Loucy (cell line): ENCODE data around the gene FRZB.

Experiments
- H2AFZ ChIP-seq: fragments of 200-600 bp; sonication (generic); 2 replicates; pipeline ENCODE4 v1.6.0; 2016; ENCODE audit warnings: antibody characterized with exemption, mild to moderate bottlenecking, low read length, moderate library complexity
- H3F3A ChIP-seq: fragments of 200-600 bp; 2 replicates; pipeline ENCODE4 v1.6.0; 2016; ENCODE audit warnings: antibody characterized with exemption, low read depth, mild to moderate bottlenecking
- H3K27me3 ChIP-seq: fragments of 200-600 bp; sonication (generic); 2 replicates; pipeline ENCODE4 v1.6.1; 2014; ENCODE audit warnings: low read length, mild to moderate bottlenecking; ENCODE audit not compliant: insufficient read depth, poor library complexity, severe bottlenecking
- H3K36me3 ChIP-seq: fragments of 200-600 bp; sonication (generic); 2 replicates; pipeline ENCODE4 v1.6.1; 2016; ENCODE audit warnings: low read length; ENCODE audit not compliant: insufficient read depth
- H3K4me1 ChIP-seq: fragments of 200-600 bp; sonication (generic); 2 replicates; pipeline ENCODE4 v1.5.1; 2014; ENCODE audit warnings: low read length, mild to moderate bottlenecking; ENCODE audit not compliant: insufficient read depth, poor library complexity, severe bottlenecking
- H3K4me2 ChIP-seq: fragments of 200-600 bp; sonication (generic); 2 replicates; pipeline ENCODE4 v1.6.0; 2014; ENCODE audit warnings: antibody characterized with exemption, low read length, low read depth, mild to moderate bottlenecking; ENCODE audit not compliant: poor library complexity, severe bottlenecking
- H3K4me3 ChIP-seq: fragments of 200-600 bp; sonication (generic); 2 replicates; pipeline ENCODE4 v1.5.1; 2014; ENCODE audit warnings: low read length, mild to moderate bottlenecking, mixed read lengths; ENCODE audit not compliant: poor library complexity, severe bottlenecking
- H3K79me2 ChIP-seq: fragments of 200-600 bp; sonication (generic); 2 replicates; pipeline ENCODE4 v1.6.1; 2014; ENCODE audit warnings: low read length; ENCODE audit not compliant: insufficient read depth
- H3K9ac ChIP-seq: fragments of 200-600 bp; sonication (generic); 2 replicates; pipeline ENCODE4 v1.6.0; 2014; ENCODE audit warnings: mild to moderate bottlenecking, low read depth, low read length, moderate library complexity; ENCODE audit not compliant: poor library complexity, severe bottlenecking
- H3K9me2 ChIP-seq: fragments of 200-600 bp; sonication (generic); replicated peaks from 2 replicates; pipeline ENCODE4 v1.6.1; 2016; ENCODE audit warnings: low read depth, low read length, mixed read lengths
- H3K9me3 ChIP-seq: fragments of 200-600 bp; sonication (generic); 2 replicates; pipeline ENCODE4 v1.6.1; 2014; ENCODE audit warnings: mild to moderate bottlenecking, antibody characterized with exemption, low read length, low read depth; ENCODE audit not compliant: insufficient read depth
- H4K20me1 ChIP-seq: fragments of 200-600 bp; sonication (generic); 2 replicates; pipeline ENCODE4 v1.6.0; 2014; ENCODE audit warnings: antibody characterized with exemption, low read length, mild to moderate bottlenecking; ENCODE audit not compliant: insufficient read depth, poor library complexity, severe bottlenecking
- EZH2phosphoT487 ChIP-seq: fragments of 200-600 bp; IDR thresholded peaks from 2 replicates; pipeline ENCODE4 v1.6.1; 2018; ENCODE audit warnings: antibody characterized with exemption, mild to moderate bottlenecking, moderate library complexity, borderline replicate concordance
- TF ChIP-seq, protein P1 (sequence below): fragments of 200-600 bp; sonication (generic); conservative IDR thresholded peaks from 2 replicates; pipeline ENCODE4 v1.5.1; 2014; ENCODE audit warnings: mild to moderate bottlenecking, antibody characterized with exemption, low read length

Gene FRZB

DNA sequence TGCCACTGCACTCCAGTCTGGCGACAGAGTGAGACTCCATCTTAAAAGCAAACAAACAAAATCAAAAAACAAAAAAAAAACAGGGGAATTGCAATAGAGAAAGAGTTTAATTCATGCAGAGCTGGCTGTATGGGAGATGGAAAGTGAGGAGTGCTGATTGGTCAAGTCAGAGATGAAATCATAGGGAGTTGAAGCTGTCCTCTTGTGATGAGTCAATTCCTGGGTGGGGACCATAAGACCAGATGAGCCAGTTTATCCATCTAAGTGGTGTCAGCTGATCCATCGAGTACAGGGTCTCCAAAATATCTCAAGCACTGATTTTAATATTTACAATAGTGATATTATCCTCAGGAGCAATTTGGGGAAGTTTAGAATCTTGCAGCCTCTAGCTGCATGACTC is 45.3 kb downstream of the FRZB start:
- no peaks in the 10 kb centered on the region for H4K20me1 ChIP-seq
- H3K9me3 ChIP-seq: no peaks in the 10 kb centered on the region
- no peaks in the 10 kb centered on the region for H3K79me2 ChIP-seq
- no peak for TF ChIP-seq EZH2phosphoT487
- TF ChIP-seq, protein P1, sequence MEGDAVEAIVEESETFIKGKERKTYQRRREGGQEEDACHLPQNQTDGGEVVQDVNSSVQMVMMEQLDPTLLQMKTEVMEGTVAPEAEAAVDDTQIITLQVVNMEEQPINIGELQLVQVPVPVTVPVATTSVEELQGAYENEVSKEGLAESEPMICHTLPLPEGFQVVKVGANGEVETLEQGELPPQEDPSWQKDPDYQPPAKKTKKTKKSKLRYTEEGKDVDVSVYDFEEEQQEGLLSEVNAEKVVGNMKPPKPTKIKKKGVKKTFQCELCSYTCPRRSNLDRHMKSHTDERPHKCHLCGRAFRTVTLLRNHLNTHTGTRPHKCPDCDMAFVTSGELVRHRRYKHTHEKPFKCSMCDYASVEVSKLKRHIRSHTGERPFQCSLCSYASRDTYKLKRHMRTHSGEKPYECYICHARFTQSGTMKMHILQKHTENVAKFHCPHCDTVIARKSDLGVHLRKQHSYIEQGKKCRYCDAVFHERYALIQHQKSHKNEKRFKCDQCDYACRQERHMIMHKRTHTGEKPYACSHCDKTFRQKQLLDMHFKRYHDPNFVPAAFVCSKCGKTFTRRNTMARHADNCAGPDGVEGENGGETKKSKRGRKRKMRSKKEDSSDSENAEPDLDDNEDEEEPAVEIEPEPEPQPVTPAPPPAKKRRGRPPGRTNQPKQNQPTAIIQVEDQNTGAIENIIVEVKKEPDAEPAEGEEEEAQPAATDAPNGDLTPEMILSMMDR: no peak
- H3K9ac ChIP-seq: no peak overlapping the region
- H3K9me2 ChIP-seq: no peaks in the 10 kb centered on the region
- H3K4me2 ChIP-seq: no peak overlapping the region
- no peak overlapping the region for H2AFZ ChIP-seq
- H3K36me3 ChIP-seq: no peaks in the 10 kb centered on the region
- no peak overlapping the region for H3K4me3 ChIP-seq
- no peaks in the 10 kb centered on the region for H3K27me3 ChIP-seq
- no peaks in the 10 kb centered on the region for H3F3A ChIP-seq
- H3K4me1 ChIP-seq: no peaks in the 10 kb centered on the region

DNA sequence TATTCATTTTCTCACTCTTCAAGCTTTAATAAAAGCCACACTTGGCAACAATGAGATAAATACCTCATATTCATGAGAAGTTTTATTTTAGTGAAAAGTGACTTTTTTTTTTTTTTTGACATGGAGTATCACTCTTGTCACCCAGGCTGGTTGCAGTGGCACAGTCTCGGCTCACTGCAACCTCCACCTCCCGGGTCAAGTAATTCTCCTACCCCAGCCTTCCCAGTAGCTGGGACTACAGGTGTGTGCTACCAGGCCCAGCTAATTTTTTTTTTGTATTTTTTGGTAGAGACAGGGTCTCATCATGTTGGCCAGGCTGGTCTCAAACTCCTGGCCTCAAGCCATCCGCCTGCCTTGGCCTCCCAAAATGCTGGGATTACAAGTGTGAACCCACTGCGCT is 47.0 kb downstream of the FRZB start:
- Histone ChIP-seq H3K4me1 (no peaks in the 10 kb centered on the region), H4K20me1 (no peaks in the 10 kb centered on the region), H3K79me2 (no peaks in the 10 kb centered on the region), H3K4me3 (no peak overlapping the region), H3K9me2 (no peaks in the 10 kb centered on the region), H3K9ac (no peak overlapping the region), H3K4me2 (no peak overlapping the region), H3K27me3 (no peaks in the 10 kb centered on the region), H3F3A (no peaks in the 10 kb centered on the region), H3K36me3 (no peaks in the 10 kb centered on the region), H3K9me3 (no peaks in the 10 kb centered on the region), H2AFZ (no peak overlapping the region)
- TF ChIP-seq, protein P1: no peak
- no peak for TF ChIP-seq EZH2phosphoT487

- no peaks in the 10 kb centered on the region for H3K4me1 ChIP-seq
- TF ChIP-seq, protein P1: no peak
- TF ChIP-seq EZH2phosphoT487: no peak
- no peaks in the 10 kb centered on the region for H3F3A ChIP-seq
- no peaks in the 10 kb centered on the region for H3K79me2 ChIP-seq
- no peak overlapping the region for H3K4me2 ChIP-seq
- no peaks in the 10 kb centered on the region for H3K36me3 ChIP-seq
- H2AFZ ChIP-seq: peak overlapping the region; percentile 46; the same call in 1 of the 2 replicates
- no peaks in the 10 kb centered on the region for H3K9me2 ChIP-seq
- H3K4me3 ChIP-seq: no peak overlapping the region
- H3K9ac ChIP-seq: no peak overlapping the region
- H3K27me3 ChIP-seq: no peaks in the 10 kb centered on the region
- H4K20me1 ChIP-seq: no peaks in the 10 kb centered on the region
- no peaks in the 10 kb centered on the region for H3K9me3 ChIP-seq
These were observed 47.5 kb downstream of the FRZB start for GRCh38 chr2:182818925-182819324.
